Activated CD4-positive, alpha-beta T cell treated with anti-CD3 and anti-CD28 coated beads, Interleukin-2, amount 50 U/mL, for 48 hours (primary cell): Measurements from ENCODE around the gene ARNT2.

Experiments
- DNase-seq, 2 experiments: peaks; one replicate each; pipeline ENCODE4 v3.0.0-alpha.2; 2020

ARNT2 gene

GRCh38 chr15:80580536-80581260 lies 176.5 kb downstream of the ARNT2 start:
- no peak for DNase-seq

DNA sequence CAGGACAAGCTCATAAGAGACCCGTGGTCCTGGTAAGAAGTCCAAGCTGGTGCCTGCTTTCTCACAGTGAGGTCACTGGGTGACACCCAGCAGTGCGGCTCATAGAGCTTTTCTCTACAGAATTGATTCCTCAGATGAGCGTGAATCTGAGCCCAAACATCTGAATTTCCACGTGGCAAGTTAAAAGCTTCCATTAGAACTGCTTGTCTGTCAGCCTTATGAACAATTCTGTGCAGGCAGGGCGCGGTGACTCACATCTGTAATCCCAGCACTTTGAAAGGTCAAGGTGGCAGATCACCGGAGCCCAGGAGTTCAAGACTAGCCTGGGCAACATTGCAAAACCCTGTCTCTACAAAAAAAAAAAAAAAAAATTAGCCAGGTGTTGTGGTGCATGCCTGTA lies 177.8 kb downstream of the ARNT2 start:
- DNase-seq = no peak

- no peak for DNase-seq
Measured at GRCh38 chr15:80582816-80583423, 178.7 kb downstream of the ARNT2 start.

- DNase-seq = no peak
Measured at GRCh38 chr15:80584561-80584964, 180.4 kb downstream of the ARNT2 start.

DNA sequence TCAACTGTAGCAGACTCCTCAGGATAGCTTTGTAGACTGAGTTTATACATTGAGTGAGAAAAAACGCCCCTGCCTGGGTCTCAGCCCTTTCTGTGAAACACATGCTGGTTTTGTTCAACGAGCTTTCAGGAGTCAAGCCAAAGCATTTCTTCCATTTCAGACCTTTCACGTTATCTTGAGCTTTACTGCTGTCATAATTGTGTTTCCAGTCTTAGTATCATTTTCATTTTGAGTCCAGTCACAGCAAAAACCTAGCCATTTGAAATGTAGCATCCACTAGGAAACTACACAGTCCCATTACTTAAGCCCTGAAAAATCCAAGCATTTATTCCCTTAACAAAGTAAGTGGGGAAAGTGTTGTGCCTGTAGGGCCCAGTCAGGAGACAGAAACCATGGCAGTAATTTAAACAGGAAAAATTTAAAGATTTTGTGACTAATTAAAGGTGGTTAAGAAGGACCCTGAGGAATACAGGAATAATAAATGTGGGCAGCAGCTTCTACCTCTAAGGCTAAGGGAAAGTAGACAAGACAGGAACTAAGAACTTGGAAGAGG lies 180.9 kb downstream of the ARNT2 start:
- DNase-seq = no peak

DNA sequence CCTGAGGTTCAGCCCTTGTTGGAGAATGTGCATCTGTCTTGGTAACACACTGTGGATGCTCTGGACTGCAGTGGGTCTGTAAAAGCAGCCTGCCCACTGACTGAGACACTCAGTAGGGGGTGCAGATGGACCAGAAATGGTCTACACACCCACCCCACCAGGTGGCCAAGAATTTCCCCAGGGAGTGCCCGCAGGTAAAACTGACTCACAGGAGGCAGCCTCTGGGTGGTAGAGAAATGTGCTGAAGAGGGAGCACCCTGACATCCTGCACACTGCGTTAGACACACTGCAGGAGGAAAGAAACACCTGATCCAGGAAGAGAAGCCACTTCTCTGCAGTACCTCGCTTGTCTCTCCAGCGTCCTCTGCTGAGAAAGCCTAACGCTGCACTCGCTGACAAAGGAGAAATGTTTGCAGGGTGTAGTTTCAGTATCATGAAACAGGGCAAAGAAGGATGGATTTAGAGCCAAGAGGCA lies 181.4 kb downstream of the ARNT2 start:
- no peak for DNase-seq

DNA sequence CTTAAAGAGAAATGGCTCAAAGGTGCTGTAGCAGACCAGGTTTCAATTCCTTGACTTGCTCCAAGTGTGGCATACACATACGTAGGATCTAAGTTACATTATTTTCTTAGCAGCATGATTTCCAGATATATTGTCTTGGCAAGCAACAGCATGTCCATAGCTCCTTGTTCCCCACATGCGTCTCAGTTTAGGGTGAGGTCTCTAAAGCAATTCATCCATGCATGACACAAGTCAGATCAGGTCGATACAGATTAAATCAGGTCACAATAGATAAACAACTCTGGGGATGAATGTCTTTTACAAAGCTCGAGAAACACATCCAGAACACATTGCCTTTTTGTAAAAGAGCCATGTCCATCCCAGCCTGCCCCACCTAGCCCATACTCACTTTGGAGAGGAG lies 182.0 kb downstream of the ARNT2 start:
- DNase-seq = no peak

- DNase-seq = no peak
Measured at GRCh38 chr15:80587007-80587406, 182.8 kb downstream of the ARNT2 start.

DNA sequence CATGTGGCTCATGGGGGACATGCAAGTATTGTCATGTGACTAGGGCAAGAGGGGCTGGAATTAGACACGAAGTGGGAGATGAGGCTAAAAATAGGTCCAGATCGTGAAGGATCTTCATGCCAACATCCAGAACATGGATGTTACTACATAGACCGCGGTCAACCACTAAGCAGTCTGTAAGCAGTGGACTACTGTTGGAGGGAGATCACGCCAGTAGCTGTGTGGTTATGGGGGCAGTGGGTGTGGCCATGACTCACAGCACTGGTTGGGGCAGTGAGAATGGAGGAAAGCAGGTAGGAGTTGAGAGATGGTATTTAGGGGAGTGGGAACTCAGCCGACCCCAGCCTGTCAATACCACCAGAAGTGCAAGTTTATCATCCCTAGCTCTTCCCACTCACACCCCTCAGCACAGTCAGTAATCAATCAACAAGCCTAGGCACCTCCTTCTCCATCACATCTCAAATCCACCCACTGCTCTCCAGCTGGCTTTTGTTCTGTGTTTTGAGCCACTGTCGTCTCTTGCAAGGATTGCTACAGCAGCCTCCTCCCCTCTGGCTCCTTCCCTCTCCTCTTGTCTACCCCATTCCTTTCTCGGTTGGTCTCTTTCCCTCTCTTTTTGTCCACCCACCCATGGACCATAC lies 183.8 kb downstream of the ARNT2 start:
- no peak for DNase-seq

DNA sequence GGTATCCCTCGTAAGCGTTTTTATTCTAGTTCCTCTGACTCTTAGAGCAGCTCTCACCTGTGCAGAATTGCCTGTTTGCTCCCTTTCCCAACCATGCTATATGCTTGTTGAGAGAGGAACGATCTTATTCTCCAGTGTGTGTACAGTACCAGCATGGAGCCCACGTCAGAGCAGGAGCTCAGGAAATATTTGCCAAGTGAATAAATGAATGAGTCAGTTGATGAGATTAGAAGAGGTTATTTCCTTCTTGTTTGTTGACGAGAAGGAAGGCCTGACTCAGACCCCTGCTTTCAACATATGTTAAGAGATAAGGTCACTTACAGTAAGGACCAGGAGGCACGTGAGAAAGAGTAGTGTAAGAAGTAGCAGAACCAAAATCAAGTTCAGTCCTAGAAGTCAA lies 184.6 kb downstream of the ARNT2 start:
- no peak for DNase-seq

GRCh38 chr15:80590761-80591355 lies 186.7 kb downstream of the ARNT2 start:
- DNase-seq = no peak

DNA sequence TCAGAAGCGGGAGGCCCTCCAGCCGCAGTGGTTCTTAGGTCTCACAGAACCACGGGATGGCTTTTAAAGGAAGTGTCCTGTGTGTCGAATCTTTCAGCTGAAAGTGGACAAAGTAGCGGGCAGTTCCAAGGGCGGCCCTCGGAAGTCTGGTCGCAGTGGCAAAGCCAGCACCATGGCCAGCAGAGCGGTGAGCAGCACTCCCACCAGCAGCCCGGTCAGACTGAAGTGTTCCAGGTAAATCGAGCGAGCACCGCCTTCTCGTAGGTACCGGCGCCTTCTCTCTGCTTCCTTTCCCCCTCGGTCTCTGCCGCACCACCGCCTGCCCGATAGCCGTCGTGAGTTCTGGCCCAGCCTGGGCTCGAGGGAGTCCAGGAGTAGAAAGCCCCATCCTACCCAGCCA lies 187.3 kb downstream of the ARNT2 start:
- no peak for DNase-seq

DNA sequence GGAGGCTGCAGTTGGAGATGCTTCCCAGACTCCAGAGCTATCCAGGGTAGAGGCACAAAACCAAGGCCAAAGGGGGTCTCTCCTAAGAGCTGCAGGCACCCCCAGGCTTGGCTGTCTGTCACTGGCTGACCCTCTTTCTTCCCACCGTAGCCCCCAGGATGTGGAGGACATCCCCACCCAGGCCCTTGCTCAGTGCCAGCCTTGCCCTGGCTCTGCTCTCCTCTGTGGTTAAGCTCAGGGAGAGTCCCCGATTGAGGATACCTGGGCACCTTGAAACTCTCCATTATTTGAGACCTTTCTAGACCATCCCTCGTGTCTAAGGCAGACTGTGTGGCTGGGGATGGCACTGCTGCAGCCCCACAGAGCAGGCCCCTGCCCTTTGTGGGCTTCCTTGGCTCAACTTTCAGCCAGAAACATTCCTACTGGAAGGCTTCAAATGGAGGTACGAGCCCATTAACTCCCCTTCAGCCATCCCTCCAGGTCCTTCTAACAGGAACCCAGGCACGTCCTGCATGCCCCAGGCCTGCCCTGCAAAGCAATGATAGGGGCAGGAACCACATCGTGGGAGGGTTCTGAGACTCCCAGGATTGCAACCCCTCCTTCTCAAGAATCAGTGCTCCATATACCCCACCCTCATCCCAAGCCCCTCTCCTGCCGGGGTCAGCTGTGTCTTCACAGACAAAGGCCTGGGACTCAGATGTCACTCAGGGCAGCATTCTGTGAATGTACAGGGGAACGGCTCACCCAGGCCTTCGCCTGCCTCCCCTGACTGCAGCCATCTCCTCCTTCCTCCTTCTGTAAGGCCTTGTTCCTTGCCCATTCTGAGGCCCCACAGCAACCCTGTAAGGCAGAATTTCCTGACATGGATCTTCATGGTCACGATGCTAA lies 188.0 kb downstream of the ARNT2 start:
- no peak for DNase-seq

DNA sequence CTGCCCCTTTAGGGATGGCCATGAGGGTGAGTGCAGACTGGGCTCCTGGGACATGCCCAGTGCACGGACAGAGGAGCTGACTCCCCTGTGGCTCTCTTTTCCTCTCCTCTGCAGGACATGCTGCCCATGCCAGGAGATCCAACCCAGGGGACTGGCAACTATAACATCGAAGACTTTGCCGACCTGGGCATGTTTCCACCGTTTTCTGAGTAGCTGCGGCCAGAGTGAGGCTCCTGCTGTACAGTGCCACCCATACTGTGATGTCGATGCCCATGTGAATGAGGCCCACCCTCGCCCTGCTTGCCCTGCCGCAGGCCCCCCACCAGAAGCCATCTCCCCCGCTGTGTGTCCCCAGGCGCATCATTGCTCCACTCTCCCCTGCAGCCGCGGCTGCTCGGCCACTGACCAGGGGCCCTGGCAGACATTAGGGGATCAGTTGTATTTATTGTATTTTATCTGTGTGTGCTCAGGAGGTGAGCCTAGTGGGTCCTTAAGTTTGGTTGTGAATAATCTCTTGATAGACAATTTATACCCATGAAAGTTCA lies 189.4 kb downstream of the ARNT2 start:
- DNase-seq = no peak

GRCh38 chr15:80594091-80594889 lies 190.1 kb downstream of the ARNT2 start:
- DNase-seq = no peak

DNA sequence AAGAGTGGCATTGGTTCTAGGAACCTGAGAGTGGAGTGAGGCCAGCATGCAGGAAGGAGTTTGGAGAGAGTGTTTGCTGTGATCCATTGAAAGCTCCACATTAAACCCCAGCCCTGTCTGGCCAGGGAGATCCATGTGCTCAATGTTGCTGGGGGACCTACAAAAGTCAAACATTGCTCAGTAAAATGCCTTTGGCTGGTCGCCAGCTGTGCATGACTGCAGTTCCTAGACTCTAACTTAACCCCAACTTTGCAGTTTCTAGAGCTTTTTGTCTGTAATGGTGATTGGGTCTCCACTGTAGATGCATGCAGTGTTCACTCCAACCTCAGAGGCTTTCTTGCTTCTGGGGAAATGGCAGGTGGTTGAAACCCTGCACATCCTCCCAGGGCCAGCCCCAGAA lies 191.2 kb downstream of the ARNT2 start:
- DNase-seq = no peak

GRCh38 chr15:80596521-80596976 lies 192.4 kb downstream of the ARNT2 start:
- DNase-seq = no peak

DNA sequence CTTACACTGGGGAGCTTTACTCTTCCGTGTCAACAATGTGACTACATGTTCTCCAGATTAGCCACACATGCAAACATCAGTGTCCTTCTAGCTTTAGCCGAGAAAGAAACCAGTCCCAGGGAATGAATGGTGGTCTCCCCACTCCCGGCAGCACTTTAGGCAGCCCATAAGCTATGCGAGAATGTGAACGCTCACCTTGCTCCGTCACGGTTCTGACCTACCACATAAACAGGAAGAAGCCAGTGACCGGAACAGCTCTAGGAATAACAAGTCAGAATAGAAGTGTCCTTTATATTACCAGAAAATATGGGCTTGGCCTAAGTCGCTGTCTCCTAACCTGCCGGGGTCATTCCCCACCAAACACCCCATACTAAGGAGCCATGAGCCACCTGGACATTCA lies 192.9 kb downstream of the ARNT2 start:
- DNase-seq = no peak

GRCh38 chr15:80599359-80599758 lies 195.2 kb downstream of the ARNT2 start:
- no peak for DNase-seq

DNA sequence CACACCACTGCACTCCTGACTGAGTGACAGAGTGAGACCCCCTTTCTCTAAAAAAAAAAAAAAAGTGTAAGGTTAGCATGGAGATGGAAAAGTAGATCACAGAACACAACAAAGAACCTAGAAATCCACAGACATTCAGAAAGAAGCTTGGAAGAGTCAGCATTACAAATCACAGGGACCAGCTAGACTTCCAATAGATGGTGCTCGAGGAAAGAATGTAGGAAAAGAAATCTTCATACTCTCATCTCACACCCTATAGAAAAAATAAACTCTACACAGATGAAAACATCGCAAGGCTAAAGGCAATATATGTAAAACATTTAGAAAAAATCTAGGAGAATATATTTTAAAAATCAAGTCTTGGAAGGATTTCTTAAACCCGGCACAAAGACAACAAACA lies 196.4 kb downstream of the ARNT2 start:
- no peak for DNase-seq

DNA sequence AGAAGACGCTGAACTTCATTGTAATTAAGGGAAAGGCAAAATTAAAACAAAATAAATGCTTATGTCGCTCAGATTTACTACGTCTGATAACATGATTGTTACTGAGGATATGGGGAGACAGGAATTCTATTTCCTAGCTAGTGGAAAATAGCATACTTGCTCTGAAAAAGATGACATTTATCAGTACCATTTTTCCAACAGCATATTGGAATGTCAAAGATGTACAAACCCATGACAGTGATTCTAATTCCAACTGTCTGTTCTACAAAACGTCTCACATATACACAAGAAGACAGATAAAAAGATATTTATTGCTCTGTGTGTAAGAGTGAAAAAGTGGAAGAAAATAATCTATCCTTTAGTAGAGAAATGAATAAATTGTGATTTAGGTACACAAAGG lies 197.1 kb downstream of the ARNT2 start:
- DNase-seq = no peak
